IPS-18a (cell line): ENCODE measurements around the gene EEF2K.

Experiments used
- H3K27ac ChIP-seq: one replicate; pipeline ENCODE4 v1.5.1; 2013; ENCODE audit warnings: low read length
- H3K27me3 ChIP-seq: one replicate; pipeline ENCODE4 v1.6.1; 2013; ENCODE audit warnings: mild to moderate bottlenecking, low read length; ENCODE audit not compliant: control insufficient read depth, insufficient read depth
- H3K36me3 ChIP-seq: one replicate; pipeline ENCODE4 v1.6.1; 2013; ENCODE audit warnings: low read depth, low read length; ENCODE audit not compliant: control insufficient read depth
- H3K4me1 ChIP-seq: one replicate; pipeline ENCODE4 v1.6.1; 2013; ENCODE audit warnings: low read depth, low read length; ENCODE audit not compliant: control insufficient read depth
- H3K4me3 ChIP-seq: one replicate; pipeline ENCODE4 v1.5.1; 2013; ENCODE audit warnings: low read length
- H3K9ac ChIP-seq: one replicate; pipeline ENCODE4 v1.6.1; 2013; ENCODE audit warnings: mild to moderate bottlenecking, low read length, moderate library complexity
- H3K9me3 ChIP-seq: one replicate; pipeline ENCODE4 v1.6.1; 2013; ENCODE audit warnings: low read depth, low read length; ENCODE audit not compliant: control insufficient read depth

The EEF2K gene

GRCh38 chr16:22284637-22285036 is 78.6 kb downstream of the EEF2K start:
- H3K27ac ChIP-seq = no peak overlapping the region
- no peak overlapping the region for H3K9ac ChIP-seq
- H3K27me3 ChIP-seq = no peaks in the 10 kb centered on the region
- peaks cover 6% of the 10 kb centered on the region for H3K36me3 ChIP-seq
- no peak overlapping the region for H3K4me3 ChIP-seq
- H3K4me1 ChIP-seq = peaks cover 7% of the 10 kb centered on the region
- no peaks in the 10 kb centered on the region for H3K9me3 ChIP-seq

- Histone ChIP-seq H3K27ac (no peak overlapping the region), H3K4me3 (no peak overlapping the region), H3K9me3 (no peaks in the 10 kb centered on the region), H3K9ac (no peak overlapping the region), H3K4me1 (peaks cover 7% of the 10 kb centered on the region), H3K27me3 (no peaks in the 10 kb centered on the region), H3K36me3 (peaks cover 6% of the 10 kb centered on the region)
Measured at GRCh38 chr16:22285080-22285479, 79.0 kb downstream of the EEF2K start.

GRCh38 chr16:22291020-22291419 is 84.9 kb downstream of the EEF2K start:
- no peak overlapping the region for H3K9ac ChIP-seq
- H3K4me1 ChIP-seq = no peaks in the 10 kb centered on the region
- H3K27ac ChIP-seq = no peak overlapping the region
- no peak overlapping the region for H3K4me3 ChIP-seq
- H3K36me3 ChIP-seq = no peaks in the 10 kb centered on the region
- H3K27me3 ChIP-seq = no peaks in the 10 kb centered on the region
- H3K9me3 ChIP-seq = no peaks in the 10 kb centered on the region

- H3K27ac ChIP-seq = no peak overlapping the region
- H3K27me3 ChIP-seq = no peaks in the 10 kb centered on the region
- no peaks in the 10 kb centered on the region for H3K4me1 ChIP-seq
- no peaks in the 10 kb centered on the region for H3K9me3 ChIP-seq
- H3K36me3 ChIP-seq = no peaks in the 10 kb centered on the region
- H3K9ac ChIP-seq = no peak overlapping the region
- H3K4me3 ChIP-seq = no peak overlapping the region
Measured at GRCh38 chr16:22291860-22292318, 85.8 kb downstream of the EEF2K start.

- no peak overlapping the region for H3K27ac ChIP-seq
Measured at GRCh38 chr16:22292320-22292719, 86.2 kb downstream of the EEF2K start.

GRCh38 chr16:22293137-22294106 is 87.3 kb downstream of the EEF2K start:
- no peak overlapping the region for H3K4me3 ChIP-seq
- H3K9ac ChIP-seq = no peak overlapping the region
- H3K4me1 ChIP-seq = no peaks in the 10 kb centered on the region
- no peaks in the 10 kb centered on the region for H3K27me3 ChIP-seq
- H3K9me3 ChIP-seq = no peaks in the 10 kb centered on the region
- no peaks in the 10 kb centered on the region for H3K36me3 ChIP-seq
- no peak overlapping the region for H3K27ac ChIP-seq

More at GRCh38 chr16:22292320-22292719, 86.2 kb downstream of the EEF2K start:
- Histone ChIP-seq H3K27me3 (no peaks in the 10 kb centered on the region), H3K36me3 (no peaks in the 10 kb centered on the region), H3K9ac (no peak overlapping the region), H3K9me3 (no peaks in the 10 kb centered on the region), H3K4me3 (no peak overlapping the region), H3K4me1 (no peaks in the 10 kb centered on the region)

GRCh38 chr16:22296225-22297113 is 90.4 kb downstream of the EEF2K start:
- H3K4me1 ChIP-seq = peaks cover 3% of the 10 kb centered on the region

GRCh38 chr16:22297114-22297870 is 91.2 kb downstream of the EEF2K start, which contains the start of gene POLR3E:
Gene POLR3E, plus strand, starts transcription at chr16:22297409. Its CDS starts 5,560 bp downstream, at chr16:22302969.
- H3K27ac ChIP-seq = peak within 1 kb of the TSS; percentile 6
- H3K27me3 ChIP-seq = no peaks in the 10 kb centered on the region
- peak within 1 kb of the TSS; percentile 94 for H3K4me3 ChIP-seq
- H3K4me1 ChIP-seq = peaks cover 3% of the 10 kb centered on the region
- peaks cover 5% of the 10 kb centered on the region for H3K36me3 ChIP-seq
- no peaks in the 10 kb centered on the region for H3K9me3 ChIP-seq
- peak within 1 kb of the TSS; percentile 79 for H3K9ac ChIP-seq

More at GRCh38 chr16:22296225-22297113, 90.4 kb downstream of the EEF2K start:
- H3K4me3 ChIP-seq = peak overlapping the region; percentile 94
- H3K9ac ChIP-seq = peak overlapping the region; percentile 50
- H3K9me3 ChIP-seq = no peaks in the 10 kb centered on the region
- no peaks in the 10 kb centered on the region for H3K36me3 ChIP-seq
- no peak overlapping the region for H3K27ac ChIP-seq
- H3K27me3 ChIP-seq = no peaks in the 10 kb centered on the region

- peaks cover 10% of the 10 kb centered on the region for H3K36me3 ChIP-seq
- peak overlapping the region; percentile 79 for H3K9ac ChIP-seq
- H3K9me3 ChIP-seq = no peaks in the 10 kb centered on the region
- H3K27me3 ChIP-seq = no peaks in the 10 kb centered on the region
- H3K27ac ChIP-seq = peak overlapping the region; percentile 6
- H3K4me3 ChIP-seq = peak overlapping the region; percentile 90
- peaks cover 3% of the 10 kb centered on the region for H3K4me1 ChIP-seq
Measured at GRCh38 chr16:22297871-22298733, 92.0 kb downstream of the EEF2K start.

- H3K36me3 ChIP-seq = peaks cover 13% of the 10 kb centered on the region
- H3K27ac ChIP-seq = no peak overlapping the region
Measured at GRCh38 chr16:22299036-22299435, 93.0 kb downstream of the EEF2K start.

More at GRCh38 chr16:22299036-22299435, 93.0 kb downstream of the EEF2K start:
- Histone ChIP-seq H3K9me3 (no peaks in the 10 kb centered on the region), H3K27me3 (no peaks in the 10 kb centered on the region), H3K9ac (no peak overlapping the region), H3K4me3 (peak overlapping the region; percentile 90), H3K4me1 (peaks cover 3% of the 10 kb centered on the region)
